HG03175 (cell line): Measurements from ENCODE around the gene BPI.
"Not testable (repeated sequence)": the region's sequence is repeated elsewhere in the genome, so short reads cannot be mapped to it uniquely, and the experiment has no call there.

ENCODE experiments used
- ATAC-seq: cut with Tn5 transposase; IDR thresholded peaks from one replicate; pipeline ENCODE4 v1.9.1; 2021; ENCODE audit warnings: mild to moderate bottlenecking, moderate library complexity; ENCODE audit not compliant: unreplicated experiment

Gene BPI

GRCh38 chr20:38303908-38304379, at the start of gene BPI:
Gene BPI, plus strand, starts transcription at chr20:38304156. Its CDS starts 68 bp downstream, at chr20:38304224.
- no peak for ATAC-seq

GRCh38 chr20:38254621-38255020, 49.3 kb upstream of the BPI start:
- not testable (repeated sequence) for ATAC-seq

DNA sequence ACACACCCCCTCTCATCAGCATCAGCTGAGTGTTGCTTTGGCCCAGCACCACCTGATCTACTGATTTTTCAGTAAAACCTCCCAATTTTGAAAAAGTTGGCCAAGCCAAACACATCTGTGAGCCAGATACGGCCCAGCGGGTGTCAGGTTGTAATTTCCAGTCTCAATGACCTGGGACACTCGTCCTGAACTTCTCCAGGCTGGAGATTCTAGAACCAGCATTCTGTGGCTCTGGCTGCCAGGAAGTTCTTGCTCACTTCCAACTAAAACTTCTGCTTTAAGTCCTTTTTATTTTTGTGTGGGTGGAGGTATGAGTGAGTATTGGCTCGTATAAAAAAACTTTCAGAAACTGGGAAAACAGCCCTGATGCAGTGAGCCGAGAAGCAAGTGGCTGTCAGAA, 48.6 kb upstream of the BPI start:
- no peak for ATAC-seq

GRCh38 chr20:38256021-38256420, 47.9 kb upstream of the BPI start:
- no peak for ATAC-seq

GRCh38 chr20:38256966-38257365, 47.0 kb upstream of the BPI start:
- ATAC-seq, result no peak

DNA sequence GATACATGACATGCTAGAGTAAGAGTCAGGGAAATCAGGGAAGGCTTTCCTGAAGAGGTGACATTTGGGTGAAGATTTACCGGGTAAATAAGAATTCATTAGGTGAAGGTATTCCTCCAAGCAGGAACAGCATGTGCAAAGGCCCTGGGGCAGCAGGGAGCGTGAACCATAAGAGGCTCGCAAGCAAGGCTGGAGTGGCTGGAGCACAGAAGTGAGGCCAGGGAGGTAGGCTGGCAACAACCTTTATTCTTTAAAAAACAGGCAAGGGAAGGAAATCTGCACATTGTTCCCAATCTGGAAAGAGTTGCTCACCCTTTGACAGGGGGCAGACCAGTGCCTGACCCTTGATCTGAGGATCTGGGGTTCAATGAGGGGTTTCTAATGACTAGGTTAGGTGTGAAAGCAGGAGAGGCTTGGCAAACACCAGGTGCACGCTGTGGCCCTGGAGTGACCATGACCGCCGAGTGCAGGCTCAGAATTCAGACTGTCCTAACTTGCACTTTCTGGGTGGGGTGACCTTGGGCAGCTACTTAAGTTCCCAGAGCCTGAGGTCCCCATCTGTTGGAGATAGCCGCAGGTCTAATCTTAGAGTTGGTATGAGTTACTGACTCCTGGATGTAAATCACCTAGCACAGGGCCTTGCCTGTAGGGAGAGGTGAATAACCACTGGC, 45.3 kb upstream of the BPI start:
- no peak for ATAC-seq

DNA sequence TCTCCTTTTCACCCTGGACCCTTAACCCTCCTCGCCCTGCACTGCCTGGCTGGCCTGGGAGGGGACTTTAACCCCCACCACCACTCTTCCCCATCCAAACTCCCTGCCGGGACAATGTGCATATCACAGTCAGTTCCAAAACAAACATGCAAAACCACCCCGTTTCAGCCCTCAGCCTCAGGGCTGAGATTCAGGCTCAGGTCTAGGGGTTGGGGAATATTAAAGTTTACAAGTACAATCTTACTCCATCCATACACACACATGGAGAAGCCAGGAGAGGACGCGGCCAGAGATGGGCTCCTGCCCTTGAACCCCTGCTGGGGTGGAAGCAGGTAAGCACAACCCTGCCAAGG, 44.0 kb upstream of the BPI start:
- no peak for ATAC-seq

DNA sequence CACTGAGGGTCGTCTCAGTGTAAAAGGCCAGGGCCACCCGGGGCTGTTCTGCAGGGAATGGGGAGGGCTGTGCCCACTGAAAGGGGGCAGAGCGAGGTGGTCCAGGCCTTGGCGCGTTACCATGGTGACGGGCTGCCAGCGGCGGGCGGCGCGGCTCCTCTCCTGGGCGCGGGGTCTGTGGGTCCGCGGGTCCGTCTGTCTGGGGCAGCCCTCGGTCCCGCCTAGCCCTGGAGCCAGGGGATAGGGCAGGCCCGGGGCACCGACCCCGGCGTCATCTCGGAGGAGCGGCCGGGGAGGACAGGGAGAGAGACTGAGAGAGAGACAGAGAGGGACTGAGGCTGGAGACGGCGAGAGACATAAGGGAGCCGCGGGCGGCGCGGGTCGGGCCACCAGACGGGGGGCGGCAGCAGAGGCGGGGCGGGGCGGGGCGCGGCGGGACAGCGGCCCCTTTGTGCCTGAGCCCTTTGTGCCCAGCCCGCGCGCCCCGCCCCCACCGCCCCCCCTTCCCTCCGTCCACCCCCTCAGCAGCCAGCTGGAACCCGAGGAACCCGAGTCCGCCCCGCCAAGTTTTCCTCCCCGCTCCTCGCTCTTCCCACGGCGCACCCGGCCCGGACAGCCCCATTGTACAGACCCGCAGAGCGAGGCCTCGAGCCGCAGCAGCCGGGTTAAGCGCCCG, 43.4 kb upstream of the BPI start, which contains the start of gene KIAA1755:
Gene KIAA1755 (minus strand): TSS at position 358 of the 676 bp plus-strand sequence. CDS start 235 bp downstream, at position 123.
- no peak for ATAC-seq

DNA sequence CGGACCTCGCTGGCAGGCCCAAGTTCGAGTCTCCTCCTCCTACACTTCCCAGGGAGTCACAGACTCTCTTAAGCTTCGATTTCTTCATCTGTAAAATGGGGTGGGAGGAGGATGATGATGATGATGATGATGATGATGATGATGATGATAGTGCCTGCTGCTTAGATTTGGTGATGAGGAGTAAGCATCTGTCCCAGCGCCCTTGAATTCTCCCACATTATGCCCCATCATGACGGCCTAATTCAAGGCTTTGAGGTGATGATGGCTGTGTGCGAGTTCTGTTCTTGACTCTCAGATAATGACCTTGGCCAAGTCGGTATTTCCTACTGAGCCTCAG, 42.9 kb upstream of the BPI start:
- no peak for ATAC-seq

GRCh38 chr20:38262931-38263330, 41.0 kb upstream of the BPI start:
- ATAC-seq, result no peak

GRCh38 chr20:38266426-38266825, 37.5 kb upstream of the BPI start:
- ATAC-seq, result no peak

- ATAC-seq, result no peak
Observed at GRCh38 chr20:38267296-38267695, 36.7 kb upstream of the BPI start.

- no peak for ATAC-seq
Observed at GRCh38 chr20:38267901-38268514, 35.9 kb upstream of the BPI start.

GRCh38 chr20:38269040-38269439, 34.9 kb upstream of the BPI start:
- ATAC-seq, result no peak

DNA sequence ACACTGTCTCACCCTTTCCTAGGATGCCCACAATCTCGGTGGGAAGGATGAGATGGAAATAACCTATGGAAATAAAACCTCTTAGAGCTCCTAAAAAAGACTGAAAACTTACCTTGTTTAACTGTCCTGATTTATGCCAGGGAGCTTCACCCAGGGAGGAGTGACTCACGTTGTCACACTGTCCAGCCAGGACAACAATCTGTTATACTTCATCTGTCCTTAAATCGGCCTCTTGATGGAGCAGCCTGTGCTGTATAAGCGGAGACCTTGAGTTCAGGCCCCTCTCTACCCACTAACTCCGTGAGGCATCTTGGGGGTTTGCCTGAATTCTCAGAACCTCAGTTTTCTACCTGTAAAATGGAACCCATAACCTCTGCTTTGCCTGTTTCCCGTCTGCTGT, 34.2 kb upstream of the BPI start:
- ATAC-seq, result no peak

DNA sequence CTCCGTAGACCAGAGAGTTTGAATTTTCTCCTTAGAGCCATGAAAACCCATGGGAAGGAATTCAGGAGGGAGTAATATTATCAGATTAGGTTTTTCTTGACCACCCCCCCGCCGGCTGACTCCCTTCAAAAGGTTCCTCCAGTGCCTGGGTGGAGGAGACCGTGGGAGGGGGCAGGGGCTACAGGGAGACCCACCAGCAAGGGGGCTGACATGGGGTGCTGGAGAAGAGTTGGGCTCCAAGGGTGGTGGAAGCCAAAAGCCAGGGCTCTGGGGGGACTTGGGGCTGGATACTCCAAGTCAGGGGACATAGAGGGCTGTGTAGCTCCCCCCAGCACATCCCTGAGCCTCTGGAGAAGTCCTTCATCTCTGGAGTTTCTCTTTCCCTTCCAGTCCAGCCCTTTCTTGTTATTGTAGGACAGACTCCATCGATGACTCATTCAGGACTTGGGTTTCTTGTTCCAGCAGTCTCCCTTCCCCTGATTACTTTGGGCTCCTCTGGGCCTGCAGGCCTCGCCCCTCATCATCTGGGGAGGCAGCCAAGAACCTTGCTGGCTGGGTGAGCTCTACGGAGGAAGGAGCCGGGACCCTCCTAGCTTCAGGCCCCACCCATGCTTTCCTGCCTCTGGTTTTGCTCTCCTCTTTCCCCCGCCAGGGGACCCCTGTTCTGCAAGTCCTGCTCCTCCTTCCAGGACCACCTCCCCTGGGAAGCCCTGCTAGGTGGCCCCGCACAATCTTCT, 32.9 kb upstream of the BPI start:
- ATAC-seq, result no peak

DNA sequence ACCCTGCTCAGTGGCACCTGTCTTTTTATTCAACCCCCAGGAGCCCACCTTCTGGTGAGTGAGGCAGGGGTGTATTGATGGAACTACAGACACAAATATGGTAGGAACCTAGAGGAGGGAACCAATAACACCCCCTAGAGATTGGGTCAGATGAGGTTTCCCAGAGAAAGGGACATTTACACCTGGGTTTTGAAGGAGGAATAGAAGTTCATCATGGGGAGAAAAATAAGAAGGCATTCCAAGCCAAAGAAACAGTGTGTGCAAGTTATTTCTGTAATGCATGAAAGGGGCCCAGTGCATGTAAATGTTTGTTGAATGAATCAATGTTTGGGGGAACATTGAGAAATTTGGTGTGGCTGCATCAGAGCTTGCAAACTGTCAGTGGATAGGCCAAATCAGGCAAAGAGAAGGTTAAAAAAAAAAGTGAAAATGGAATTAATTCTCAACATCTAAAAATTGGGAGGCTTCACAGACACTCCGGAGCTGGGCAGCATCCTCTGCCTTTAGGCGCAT, 32.3 kb upstream of the BPI start:
- no peak for ATAC-seq

GRCh38 chr20:38272398-38272797, 31.6 kb upstream of the BPI start:
- ATAC-seq, result no peak

DNA sequence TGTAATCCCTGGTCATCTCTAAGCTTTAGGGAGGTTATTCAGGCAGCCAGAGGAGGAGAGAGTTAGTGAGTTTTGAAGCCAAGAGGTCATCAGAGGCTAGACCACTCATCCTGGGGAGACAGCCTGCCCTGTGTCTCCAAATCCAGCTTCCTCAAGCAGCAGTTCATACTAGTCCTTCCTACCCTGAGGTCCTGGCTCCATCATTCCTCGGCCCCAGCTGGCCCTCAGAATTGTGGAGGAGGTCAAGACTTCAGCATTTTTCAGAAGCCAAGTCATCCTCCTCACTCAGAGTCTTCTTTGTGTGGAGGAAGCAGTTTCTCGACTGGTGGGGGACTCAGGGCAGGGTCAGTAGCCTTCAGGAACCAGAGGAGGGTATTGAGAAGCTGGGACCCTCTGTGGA, 31.0 kb upstream of the BPI start:
- no peak for ATAC-seq

GRCh38 chr20:38275815-38276550, 28.0 kb upstream of the BPI start:
- no peak for ATAC-seq

DNA sequence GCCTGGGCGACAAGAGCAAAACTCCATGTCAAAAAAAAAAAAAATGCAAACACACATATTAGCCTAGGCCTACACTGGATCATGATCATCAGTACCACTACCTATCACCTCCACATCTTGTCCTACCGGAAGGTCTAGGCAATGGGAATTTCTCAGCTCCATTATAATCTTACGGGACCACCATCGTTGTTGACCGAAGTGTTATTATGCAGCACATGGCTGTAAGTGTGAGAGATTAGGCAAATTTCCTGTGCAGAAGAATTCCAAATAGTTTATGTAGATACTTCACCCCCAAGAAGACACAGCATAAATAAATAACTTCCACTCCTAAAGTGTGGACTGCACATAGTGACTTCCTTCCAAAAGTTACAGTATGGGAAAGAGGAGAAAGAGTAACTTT, 26.7 kb upstream of the BPI start:
- ATAC-seq, result no peak
